GM18517 (cell line): ENCODE results near the gene SLC7A6.

Source experiments
- ATAC-seq: cut with Tn5 transposase; IDR thresholded peaks from one replicate; pipeline ENCODE4 v1.9.1; 2021; ENCODE audit warnings: mild to moderate bottlenecking, moderate library complexity; ENCODE audit not compliant: unreplicated experiment

The SLC7A6 gene

DNA sequence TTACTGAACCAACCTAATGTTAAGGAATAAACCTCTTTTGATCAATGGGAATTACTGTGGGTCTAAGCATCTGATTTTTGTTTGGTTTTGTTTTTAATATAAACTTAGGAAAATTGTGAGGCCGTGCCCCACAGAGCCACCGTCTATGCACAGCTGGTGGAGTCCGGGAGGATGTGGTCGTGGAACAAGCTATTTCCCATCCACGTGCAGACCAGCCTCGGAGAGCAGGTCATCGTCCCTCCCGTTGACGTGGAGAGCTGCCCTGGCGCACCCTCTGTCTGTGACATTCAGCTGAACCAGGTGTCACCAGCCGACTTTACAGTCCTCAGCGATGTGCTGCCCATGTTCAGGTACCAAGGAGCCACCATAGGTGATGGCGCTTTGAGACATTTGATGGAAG, 74.9 kb downstream of the SLC7A6 start:
- no peak for ATAC-seq

DNA sequence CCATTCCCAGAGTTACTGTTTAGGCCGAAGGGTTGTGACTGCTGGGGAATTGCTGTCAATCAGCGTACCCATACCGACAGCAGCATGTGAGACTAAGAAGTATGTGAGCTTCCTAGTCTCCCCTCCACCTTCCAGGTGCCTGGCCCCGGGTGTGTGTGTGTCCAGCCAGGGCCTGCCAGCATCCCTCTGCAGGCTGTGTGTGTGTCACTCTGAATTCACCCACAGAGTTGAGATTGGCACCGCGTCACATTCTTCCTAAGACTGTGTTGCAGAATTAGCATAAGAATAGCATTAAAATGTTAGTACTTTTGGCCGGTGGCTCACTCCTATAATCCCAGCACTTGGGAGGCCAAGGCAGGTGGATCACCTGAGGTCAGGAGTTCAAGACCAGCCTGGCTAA, 78.3 kb downstream of the SLC7A6 start:
- ATAC-seq: no peak

DNA sequence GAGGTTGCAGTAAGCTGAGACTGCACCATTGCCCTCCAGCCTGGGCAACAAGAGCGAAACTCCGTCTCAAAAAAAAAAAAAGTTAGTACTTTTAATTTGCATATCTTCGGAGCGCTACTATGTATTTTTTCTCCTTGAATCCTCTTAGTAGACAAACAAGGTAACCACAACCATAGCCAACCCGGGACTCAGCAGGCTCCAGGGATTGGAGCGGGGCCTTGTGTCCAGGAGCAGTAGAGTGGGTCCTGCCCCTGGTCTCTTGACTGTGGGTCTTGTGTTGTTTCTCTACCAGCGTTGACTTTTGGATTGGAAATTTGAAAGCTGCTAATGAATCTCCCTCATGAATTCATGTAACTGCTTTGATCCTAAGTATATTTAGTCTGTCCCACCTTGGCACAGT, 78.8 kb downstream of the SLC7A6 start:
- ATAC-seq: no peak

DNA sequence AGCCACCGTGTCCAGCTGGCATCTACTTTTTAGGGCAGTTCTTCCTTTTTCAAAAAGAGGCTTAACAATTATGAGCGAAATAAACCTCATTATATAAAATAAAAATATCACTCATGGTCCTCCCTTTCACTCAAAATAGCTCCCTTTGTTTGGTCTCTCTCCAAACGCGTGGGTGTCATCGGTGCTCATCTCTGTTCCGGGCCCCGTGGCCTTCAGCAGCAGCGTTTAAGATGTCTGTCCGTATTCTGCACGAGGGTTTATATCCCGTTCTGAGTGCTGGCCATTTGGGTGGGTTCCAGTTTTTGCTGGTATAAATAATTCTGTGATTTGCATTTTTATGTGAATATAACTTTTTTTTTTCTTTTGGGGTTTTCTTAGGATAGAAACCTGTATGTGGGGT, 79.9 kb downstream of the SLC7A6 start:
- no peak for ATAC-seq

DNA sequence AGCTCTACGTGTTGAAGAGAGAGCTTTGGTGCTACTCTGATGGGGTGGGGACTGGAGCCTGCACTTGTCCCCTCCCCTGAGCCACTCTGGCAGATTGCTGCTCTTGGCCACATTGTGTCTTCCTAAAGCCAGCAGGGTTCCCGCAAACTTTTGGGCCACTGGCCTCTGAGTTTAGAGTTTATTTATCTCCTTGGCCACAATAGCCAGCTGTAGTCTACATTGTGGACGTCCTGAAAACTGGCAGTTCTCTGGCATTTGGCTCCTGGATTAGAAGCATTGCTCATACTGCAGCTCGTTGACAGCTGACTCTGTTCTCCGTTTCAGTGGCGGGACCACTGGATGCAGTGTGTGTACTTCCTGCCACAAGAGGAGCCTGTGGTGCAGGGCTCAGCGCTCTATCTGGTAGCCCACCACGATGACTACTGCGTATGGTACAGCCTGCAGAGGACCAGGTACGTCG, 81.1 kb downstream of the SLC7A6 start:
- no peak for ATAC-seq

DNA sequence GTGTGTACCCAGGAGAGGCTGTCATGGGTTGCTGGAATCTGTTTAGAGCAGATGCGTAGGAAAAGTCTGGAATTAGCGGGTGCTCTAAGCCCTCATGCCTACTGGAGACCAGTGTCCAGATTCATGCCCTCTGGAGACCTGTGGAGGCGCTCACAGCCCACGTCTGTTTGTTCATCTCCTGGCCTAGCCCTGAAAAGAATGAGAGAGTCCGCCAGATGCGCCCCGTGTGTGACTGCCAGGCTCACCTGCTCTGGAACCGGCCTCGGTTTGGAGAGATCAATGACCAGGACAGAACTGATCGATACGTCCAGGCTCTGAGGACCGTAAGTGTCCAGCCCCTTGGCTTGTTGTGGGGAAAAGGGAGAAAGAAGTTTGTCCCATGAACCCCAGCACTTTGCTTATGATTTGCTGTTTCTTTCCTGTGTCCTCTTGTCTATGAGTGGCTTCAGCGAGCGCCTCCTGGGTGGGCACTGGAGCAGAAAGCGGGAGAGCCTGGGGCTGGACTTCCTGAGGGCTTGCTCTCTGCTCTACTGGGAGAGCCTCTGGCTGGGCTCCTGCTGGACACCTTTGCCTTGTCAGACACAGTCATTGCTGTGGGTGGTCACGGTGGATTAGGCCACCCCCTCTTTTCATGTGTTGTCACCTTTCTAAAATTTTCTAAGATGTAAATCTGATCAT, 81.8 kb downstream of the SLC7A6 start:
- no peak for ATAC-seq

DNA sequence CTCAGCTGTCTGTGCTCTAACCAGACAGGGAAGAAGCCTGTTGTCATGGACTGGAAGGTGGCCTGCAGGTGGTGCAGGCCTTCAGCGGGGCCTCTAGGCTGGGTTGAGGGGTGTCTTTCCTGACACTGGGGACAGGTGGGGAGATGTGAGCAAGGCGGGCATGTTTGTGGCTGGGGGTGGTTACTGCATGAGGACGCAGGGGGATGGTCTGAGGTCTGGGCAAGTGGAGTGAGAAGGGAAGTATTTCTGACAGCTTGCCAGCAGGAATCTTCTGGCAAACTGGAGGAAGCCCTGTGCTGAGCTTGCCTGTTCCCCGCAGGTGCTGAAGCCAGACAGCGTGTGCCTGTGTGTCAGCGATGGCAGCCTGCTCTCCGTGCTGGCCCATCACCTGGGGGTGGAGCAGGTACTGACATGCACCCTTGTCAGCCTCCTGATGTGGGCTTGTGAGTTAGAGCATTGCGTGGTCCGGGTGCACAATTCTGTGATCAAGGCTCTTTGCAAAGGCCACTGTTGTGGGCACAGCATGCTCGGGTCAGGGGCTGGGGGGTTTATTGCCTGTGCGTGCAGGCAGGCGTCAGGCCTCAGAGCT, 82.7 kb downstream of the SLC7A6 start:
- ATAC-seq: no peak

DNA sequence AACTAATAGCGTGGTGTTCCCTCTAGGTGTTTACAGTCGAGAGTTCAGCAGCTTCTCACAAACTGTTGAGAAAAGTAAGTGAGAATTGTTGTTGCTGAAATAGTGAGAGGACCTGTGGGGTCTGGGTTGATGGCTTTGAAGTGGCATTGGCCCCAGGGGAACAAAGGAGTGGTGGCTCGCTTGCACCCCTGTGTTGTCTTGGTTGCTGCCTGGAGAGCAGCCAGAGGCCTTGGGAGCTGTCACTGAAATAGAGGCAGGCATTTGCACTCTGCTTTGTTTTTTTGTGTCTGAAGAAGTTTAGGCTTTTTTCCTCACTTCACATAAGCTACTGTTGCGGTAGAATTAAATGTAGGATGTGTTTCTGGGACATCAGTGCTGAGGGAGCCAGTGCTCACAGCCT, 83.3 kb downstream of the SLC7A6 start:
- ATAC-seq: no peak

DNA sequence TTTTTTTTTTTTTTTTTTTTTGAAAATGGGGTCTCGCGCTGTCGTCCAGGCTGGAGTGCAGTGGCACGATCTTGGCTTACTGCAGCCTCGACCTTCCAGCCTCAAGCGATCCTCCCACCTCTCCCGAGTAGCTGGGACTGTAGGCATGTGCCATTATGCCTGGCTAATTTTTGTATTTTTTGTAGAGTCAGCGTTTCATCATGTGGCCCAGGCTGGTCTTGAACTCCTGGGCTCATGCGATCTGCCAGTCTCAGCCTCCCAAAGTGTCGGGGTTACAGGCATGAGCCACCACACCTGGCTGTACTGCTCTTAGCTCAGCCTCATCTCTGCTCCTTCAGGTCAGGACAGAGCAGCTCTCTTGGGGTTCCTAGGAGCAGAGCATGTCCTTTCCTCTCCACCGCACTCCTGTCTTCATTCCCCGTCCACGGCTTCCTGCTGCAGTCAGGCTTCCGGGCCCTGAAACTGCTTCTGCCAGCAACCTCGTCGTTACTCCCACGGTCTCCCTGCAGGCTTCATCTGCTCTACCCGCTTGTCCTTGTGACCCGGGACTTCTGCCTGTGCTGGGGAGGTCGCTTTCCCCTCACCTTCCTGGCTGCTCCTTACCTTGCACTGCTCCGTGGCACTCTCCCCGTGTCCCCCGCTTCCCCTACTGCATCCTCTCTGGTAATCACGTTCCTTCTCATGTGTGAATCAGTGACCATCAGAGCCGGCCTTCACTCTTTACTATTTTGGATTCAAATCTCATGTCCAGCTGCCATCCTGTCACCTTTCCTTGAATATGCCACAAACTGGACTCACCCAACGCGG, 84.5 kb downstream of the SLC7A6 start:
- no peak for ATAC-seq

DNA sequence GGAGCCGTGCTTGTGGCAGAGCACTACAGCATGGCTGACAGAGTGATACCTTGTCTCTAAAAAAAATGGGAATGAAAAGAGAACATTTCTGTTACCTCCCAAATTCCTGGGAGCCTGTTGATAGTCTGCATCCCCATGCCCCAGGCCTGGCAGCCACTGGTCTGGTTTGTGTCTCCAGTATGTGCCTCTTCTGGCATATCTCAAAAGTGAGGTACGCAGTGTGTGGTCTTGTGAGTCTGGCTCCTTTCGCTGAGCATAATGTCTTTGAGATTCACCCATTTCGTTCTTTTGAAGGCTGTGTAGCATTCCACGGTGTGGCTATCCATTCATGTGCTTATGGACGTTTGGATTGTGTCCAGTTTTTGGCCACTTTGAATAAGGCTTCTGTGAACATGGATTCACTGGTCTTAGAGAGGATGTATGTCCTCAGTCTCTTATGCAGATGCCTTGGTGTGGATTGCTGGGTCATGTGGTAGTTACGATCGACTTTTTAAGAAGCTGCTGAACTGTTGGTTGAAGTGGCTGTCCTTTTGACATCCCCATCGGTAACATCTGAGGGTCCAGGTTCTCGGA, 85.6 kb downstream of the SLC7A6 start:
- no peak for ATAC-seq

DNA sequence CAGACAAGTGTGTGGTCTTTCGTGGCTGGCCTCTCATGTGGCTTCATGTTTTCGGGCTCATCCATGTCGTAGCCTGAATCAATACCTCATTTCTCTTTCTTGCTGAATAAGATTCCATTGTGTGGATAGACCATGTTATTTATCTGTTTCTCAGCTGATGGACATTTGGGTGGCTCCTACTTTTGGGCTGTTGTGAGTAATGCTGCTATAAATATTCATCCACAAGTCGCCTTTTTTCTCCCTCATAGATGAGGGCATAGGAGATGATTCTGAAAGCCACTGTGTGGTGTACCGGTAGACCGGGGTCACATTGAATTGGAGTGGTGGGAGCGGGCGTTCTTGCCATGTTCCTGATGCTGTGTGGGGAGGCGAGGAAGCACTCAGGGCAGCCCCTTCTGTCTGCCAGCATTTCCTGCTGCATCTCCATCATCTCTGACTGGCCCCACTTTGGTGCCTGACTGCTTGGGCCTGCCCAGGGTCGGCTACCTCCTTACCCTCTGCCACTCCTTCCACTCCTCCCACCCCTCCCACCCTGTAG, 86.6 kb downstream of the SLC7A6 start:
- no peak for ATAC-seq
